Camera-type eye (tissue), 1 donor: ENCODE measurements around the gene TMEM106A. TPM values are rescaled to one million over a fixed set of nuclear protein-coding genes. Genes with fewer than 3 reads are reported as not detected.

Experiments
- total RNA-seq: library from RNA; depleted of rRNA; stranded (reverse); fragments of >200 nt; gene quantifications from one replicate; pipeline ENCODE4 v1.2.3, GENCODE V29; 2014

The TMEM106A gene, protein sequence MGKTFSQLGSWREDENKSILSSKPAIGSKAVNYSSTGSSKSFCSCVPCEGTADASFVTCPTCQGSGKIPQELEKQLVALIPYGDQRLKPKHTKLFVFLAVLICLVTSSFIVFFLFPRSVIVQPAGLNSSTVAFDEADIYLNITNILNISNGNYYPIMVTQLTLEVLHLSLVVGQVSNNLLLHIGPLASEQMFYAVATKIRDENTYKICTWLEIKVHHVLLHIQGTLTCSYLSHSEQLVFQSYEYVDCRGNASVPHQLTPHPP
- 5.8 TPM for total RNA-seq

DNA sequence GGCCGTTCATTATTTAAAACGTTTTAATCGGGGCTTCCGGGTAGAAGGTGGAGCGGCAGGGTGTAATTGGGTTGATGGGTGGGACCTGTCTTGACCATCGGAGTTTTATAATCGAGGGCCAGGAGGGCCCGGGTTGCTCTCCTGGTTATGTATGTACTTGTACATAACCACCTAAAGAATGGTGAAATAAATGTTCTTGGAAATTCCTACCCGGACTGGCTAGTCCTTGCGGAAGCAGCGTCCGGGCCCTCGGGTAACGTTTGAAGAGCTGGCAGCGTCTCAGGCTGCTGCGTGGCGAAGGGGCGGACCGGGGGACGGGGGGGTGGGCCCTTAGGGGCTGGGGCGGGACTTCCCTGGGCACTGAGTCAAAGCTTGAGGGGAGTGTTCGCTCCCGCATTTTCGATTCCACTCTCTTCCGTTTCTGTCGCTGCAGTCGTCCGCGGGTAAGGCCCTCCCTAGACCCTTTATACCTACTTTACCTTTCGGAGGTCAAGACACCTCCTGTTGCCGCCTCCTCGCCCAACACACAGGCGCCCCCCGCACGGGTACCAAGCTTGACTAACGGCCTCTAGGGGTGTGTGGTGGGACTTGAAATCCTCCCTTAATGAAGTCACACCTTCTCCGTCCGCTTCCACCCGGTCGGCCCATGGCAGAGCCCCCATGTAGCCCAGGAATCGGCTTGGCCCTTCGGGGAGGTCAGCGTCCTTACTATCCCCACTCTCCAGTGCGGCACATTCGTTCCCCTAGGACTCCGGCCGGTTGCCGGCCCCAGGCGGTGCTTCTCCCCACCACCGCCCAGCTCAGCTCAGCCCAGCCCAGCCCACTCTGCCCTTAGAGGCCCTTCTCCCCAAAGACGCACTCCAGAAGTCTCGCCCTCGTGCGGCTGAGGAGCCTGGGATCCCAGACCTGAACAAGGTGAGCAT lies at the start of gene TMEM106A:
Gene TMEM106A (plus strand): TSS at position 396 of the 923 bp plus-strand sequence. CDS start 1,167 bp downstream, outside the sequence.

DNA sequence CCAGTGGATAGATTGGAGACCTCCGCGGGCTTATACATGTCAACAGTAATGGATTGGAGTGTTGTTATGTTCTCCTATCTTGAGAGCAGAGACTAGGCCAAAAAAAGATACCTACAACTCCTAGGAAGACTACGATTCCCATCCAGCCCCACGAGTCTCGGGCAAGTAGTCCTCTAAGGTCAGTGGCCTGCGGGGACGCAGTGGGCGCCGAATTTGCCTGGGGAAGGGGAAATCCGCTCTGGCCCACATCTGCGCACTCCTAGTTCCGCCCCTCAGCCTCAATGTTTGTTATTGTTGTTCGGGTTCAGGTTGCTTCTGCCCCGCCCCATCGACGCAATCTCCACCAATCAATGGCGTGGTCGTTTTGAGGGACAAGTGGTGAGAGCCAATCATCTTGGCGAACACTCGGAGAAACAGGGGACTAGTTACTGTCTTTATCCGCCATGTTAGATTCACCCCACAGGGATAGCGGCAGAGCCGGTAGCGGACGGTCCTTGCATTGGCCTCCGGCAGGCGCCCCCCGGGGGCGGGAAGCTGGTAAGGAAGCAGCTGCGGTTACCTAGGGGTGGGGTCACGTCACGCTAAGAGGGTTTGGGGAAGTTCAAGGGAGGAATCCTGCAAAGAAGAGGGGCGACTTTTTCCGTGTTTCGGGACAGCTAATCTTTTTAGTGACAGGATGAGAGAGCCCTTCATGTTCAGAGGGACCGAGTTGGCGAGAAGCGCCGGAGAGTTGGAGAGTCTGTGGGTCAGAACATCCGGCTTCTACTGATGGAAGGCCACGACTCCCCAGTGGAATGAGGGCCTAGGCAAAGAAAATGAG lies 40.7 kb upstream of the TMEM106A start, which contains the start of gene NBR1:
Gene NBR1 (plus strand): TSS at position 449 of the 820 bp plus-strand sequence. CDS start 4,586 bp downstream, outside the sequence.

GRCh38 chr17:43228020-43228782 lies 16.5 kb downstream of the TMEM106A start, which contains the start of gene CCDC200:
TSS of gene CCDC200 (minus strand) at chr17:43228623. CDS start at chr17:43228554, 69 bp downstream.

DNA sequence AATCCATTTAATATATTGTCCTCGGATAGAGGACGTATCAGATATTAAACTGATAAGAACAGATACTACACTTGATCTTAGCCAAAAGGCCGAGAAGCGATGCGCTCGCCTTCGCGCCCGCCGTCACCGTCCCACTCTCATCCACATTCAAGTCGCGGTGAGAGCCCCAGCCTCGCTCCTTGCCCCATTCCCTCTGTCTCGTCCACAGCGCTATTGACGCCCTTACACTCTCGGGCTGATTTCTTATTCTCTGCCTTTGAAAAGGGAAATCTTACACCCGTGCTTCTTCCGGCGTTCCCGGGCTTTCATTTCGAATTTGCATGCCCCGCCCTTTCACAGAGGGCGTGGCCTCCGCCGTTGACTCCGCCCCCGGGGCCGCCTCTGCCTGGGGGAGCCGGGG lies 22.2 kb downstream of the TMEM106A start, which contains the start of gene RNU2-1:
Gene RNU2-1 (minus strand): TSS at position 101 of the 400 bp plus-strand sequence.

Other genes with a start within 250 kb of the TMEM106A start
- 22.0 TPM for gene AARSD1, start 247.4 kb upstream of the TMEM106A start, total RNA-seq
- gene PTGES3L, start 231.8 kb upstream of the TMEM106A start, total RNA-seq = 4.0 TPM
- gene RUNDC1, start 231.3 kb upstream of the TMEM106A start, total RNA-seq = 16.8 TPM
- gene RPL27, start 213.5 kb upstream of the TMEM106A start, total RNA-seq = 706 TPM
- 9.0 TPM for gene IFI35, start 205.1 kb upstream of the TMEM106A start, total RNA-seq
- gene VAT1, start 189.5 kb upstream of the TMEM106A start, total RNA-seq = 73.2 TPM
- 8.2 TPM for gene RND2, start 186.6 kb upstream of the TMEM106A start, total RNA-seq
- 24.4 TPM for gene BRCA1, start 86.5 kb upstream of the TMEM106A start, total RNA-seq
- 149 TPM for gene NBR1, start 40.7 kb upstream of the TMEM106A start, total RNA-seq
- gene CCDC200, start 16.7 kb downstream of the TMEM106A start, total RNA-seq = not detected
- gene RNU2-1, start 22.1 kb downstream of the TMEM106A start, total RNA-seq = not detected
- 79.6 TPM for gene ARL4D, start 187.1 kb downstream of the TMEM106A start, total RNA-seq